Stimulated activated CD4-positive, alpha-beta T cell treated with anti-CD3 and anti-CD28 coated beads, Interleukin-1b, Interleukin-23, amount 100 ng/mL, for 1 hour (primary cell): Measurements from ENCODE around the gene FAM222B.
"Not testable (repeated sequence)": the region's sequence is repeated elsewhere in the genome, so short reads cannot be mapped to it uniquely, and the experiment has no call there.

Experiments used
- DNase-seq, 2 donors: peaks; one replicate each; pipeline ENCODE4 v3.0.0-alpha.2; 2020; ENCODE audit warnings: low read depth in 2 of 2

FAM222B gene

DNA sequence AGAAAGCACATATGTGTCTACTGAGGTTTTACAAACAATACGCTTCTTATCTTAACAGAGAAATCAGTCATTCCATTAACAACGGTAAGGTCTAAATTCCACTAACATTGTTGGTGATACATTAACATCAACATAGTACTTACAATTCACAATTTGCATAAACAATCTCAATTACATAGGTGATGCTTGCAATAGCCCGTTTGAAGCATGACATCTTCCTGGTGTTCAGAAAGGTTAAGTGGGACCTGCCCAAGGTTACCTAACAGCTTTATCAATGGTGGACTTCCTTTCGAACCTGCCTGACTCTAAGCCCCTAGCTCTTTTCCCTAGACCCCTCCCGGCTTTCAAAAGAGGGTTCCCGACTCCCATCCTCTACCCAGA is 699 bp downstream of the FAM222B start:
- DNase-seq, result no peak

DNA sequence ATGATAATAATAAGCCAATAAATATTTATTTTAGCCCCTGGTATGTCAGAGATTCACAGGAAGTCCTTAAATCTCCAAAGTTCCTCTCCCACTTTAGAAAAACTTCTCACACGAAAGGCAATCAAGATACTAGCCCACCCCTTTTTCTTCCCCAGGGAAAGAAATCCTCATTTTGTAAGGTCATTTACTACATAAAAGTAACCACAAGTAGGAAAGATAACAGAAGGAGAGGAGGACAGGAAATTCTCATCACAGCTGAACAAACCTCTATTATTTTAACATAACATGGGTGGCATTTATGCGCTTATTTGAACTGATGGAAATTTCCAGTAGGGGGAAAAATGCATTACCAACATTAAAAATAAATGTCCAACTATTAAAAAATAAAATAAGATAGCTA is 3.4 kb downstream of the FAM222B start:
- no peak for DNase-seq

DNA sequence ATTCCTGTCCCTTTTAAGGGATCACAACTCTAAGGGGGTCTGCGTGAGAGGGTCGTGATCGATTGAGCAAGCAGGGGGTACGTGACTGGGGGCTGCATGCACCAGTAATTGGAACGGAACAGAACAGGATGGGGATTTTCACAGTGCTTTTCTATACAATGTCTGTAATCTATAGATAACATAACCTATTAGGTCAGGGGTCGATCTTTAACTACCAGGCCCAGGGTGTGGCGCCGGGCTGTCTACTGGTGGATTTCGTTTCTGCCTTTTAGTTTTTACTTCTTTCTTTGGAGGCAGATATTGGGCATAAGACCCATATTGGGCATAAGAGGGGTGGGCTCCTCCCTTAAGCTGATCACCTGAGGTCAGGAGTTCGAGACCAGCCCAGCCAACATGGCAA is 6.0 kb downstream of the FAM222B start:
- DNase-seq, result not testable (repeated sequence)

DNA sequence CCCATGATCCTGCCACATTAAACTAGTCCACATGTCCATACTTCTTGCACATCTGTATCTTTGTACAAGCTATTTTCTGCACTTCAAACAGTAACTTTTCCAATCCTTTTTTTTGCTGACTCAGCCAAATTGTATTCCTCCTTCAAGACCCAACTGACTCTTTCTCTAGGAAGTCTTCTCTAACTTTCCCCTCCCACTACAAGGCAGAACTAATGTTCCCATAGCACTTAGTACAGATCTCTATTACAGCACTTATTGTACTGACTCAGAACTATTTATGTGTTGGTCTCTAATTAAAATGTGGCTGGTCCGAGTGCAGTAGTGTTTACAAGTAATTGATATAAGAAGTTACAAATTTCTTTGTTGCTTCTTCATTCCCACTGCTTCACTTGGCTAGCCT is 8.2 kb downstream of the FAM222B start:
- DNase-seq, result no peak

DNA sequence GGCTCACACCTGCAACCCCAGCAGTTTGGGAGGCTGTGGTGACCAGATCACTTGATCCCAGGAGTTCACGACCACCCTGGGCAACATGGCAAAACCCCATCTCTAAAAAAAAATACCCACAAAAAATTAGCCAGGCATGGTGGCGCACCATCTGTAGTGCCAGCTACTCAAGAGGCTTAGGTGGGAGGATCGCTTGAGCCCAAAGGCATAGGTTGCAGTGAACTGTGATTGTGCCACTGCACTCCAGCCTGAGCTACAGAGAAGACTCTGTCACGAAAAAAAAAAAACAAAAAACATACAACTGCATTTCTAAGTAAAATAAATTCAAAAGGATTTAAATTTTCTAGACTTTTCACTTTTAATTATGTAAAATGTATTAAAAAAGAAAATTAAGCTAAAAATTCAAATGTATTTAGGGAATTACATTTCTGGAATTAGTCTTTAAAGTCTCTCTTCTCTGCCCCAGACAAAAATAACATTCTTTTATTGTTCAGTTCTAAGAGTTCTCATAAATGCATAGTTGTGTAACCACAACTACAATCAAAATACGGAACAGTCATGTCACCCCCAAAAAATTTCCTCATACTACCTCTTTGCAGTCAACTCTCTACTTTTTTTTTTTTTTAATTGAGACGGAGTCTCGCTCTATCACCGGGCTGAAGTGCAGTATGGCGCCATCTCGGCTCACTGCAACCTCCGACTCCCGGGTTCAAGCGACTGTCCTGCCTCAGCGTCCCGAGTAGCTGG is 14.1 kb downstream of the FAM222B start:
- no peak for DNase-seq

DNA sequence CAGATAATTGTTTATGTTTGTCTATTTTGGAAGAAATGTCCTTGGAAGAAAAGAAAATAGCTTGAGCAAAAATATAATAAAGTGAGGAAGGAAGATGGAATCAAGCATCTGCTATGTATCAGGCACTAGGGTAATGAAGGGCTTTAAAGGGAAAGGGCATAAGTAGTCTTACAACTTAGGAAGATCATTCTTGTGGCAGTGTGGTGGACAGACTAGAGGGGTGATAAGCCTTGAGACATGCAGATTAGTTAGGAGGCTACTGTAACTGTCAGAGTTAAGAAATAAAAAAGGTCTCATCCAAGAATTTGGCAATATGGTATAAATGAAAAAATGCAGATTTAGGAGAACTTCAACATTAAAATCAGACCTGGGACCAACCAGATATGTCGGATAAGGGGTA is 14.9 kb downstream of the FAM222B start:
- DNase-seq, result no peak

DNA sequence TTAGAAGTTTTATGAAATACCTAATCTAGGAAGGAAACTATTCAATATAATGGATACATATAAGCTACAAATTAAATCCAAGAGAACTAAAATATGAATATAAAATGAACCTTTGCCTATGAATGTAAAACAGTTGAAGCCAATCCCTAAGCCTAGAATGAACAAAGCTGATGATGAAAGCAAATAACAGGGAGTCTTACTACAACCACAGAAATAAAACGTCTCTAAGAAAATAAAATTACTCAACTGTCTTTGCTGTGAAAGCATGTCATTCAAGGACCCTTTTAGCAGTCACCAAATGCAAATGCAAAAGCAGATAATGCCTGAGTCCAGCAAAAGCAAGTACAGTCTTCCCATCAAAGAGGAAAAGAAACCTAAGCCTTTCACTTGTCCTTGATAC is 23.0 kb downstream of the FAM222B start:
- no peak for DNase-seq

DNA sequence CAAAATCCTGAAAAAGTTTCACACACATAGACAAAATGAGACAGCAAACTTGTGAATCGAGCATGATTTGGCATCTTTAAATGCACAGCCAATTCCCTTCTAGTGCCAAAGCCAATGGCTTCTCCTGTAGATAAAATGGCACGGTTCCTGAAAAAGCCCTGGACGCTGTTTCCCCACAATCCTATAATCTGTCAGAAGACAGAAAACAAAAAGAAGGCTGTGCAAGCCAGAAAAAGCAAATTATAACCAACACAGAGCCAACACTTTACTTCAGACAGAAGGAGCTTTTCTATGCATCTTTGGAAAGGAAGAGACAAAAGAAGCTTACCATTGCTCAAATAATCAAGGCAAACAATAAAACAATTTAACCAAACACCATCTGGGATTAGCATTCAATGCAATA is 23.8 kb downstream of the FAM222B start:
- DNase-seq, result no peak

DNA sequence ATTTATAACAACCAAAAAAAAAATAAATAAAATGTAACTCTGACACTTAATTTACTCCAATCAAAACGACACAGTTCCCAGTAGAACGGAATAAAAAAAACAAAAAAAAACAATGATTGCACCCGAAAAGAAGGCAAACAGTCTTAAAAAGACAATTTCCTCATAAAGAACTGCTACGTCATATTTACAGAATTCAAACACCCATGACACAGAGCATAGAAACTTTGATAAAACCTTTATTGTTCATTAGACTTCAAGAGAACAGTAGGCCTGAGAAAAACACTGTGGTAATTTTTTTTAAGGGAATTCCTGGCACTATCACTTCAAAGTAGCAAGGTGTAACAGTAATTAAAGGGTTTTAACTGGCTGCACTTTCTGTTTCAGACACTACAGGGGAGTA is 26.1 kb downstream of the FAM222B start:
- no peak for DNase-seq

DNA sequence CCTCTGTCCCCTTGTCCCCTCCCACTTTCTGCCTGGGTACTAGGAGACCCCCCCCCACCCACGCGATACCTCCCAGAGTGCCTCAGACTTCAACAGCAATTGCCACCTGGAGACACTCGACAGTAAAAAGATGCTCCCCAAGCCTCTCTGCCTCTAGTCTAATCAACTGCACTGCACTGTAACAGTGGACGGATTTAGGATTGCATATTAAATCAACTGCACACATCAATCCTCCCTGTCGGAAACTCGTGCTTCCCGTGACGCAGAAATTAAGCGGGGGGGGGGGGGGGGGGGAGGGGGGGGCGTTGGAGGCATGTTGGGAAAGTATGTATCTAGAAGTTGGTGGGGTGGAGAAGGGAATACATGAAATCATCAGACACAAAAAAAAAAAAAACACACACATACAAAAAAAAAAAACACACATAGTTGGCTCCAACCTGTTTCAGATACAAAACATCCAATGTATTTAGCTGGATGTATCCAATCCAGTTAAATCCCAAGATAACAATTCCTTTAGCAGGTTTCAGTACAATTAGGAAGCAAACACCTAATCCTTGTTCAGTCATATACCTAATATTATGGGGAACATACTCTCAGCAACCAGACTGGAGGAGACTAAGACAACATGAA is 29.7 kb downstream of the FAM222B start:
- no peak for DNase-seq

DNA sequence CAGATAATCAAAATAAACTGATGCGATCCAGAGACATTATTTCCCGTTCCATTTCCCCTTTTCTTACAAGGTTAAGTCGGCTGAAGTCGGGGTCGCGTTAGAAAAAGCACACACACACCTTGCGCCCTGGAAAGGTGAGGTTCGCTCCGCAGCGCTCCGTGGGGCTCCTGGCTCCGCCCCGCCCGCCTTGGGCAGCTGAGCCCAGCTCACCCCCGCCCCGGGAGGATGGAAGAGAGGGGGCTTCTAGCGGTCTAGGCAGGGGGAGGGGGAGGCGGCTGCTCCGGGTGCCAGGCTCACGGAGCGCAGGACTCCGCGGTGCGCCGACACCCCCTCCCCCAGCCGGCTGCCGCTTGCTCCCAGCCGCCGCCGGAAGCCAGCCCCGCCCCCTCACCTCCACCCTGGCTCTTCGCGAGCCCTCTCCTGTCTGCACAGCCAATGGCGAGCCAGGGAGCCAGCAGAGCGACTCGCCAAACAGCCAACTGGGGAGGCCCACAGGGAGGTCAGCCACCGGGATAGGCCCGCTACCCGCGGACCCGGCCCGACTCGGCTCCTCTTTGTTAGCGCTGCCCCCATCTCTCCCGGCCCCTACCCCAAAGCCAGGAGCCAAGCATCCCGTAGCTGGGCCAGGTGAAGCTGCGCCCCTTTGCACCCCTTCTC is 30.4 kb downstream of the FAM222B start:
- peak; percentile 87 to 90 for DNase-seq

DNA sequence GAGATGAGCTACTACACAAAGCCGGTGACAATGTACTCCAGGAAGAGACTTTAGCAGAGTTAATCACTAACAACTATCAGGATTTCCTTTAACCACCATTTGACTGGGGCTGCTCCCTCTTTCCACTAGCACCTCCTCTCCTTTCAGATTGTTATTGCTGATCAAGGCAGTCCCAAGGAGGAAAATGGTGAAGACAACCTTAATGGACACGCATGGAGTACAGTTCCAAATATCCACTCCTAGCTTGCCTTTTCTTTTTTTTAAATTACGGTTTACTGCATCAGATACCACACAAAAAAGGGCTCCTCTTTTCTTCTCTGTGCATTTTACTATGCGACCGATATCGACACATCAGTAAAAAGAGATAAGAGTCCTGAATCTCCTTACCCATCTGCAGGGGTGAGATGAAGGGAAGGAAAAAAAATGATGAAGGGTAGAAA is 30.9 kb downstream of the FAM222B start:
- DNase-seq, result no peak

DNA sequence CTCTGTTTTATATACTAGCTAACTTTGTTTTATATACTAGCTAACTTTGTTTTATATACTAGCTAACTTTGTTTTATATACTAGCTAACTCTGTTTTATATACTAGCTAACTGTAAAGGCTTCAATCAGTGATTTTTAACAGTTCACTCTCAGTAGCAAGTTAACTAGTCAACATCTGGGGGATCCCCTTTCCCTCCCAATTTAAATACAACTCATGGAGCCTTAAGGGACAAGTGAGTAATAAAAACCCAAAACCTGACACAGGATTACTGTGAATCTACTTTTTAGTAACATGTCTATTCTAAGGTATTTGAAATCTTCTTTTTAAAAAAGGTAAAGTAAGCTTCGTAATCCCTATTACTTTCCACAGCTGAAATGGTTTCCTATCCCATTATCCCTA is 32.2 kb downstream of the FAM222B start:
- DNase-seq, result no peak

DNA sequence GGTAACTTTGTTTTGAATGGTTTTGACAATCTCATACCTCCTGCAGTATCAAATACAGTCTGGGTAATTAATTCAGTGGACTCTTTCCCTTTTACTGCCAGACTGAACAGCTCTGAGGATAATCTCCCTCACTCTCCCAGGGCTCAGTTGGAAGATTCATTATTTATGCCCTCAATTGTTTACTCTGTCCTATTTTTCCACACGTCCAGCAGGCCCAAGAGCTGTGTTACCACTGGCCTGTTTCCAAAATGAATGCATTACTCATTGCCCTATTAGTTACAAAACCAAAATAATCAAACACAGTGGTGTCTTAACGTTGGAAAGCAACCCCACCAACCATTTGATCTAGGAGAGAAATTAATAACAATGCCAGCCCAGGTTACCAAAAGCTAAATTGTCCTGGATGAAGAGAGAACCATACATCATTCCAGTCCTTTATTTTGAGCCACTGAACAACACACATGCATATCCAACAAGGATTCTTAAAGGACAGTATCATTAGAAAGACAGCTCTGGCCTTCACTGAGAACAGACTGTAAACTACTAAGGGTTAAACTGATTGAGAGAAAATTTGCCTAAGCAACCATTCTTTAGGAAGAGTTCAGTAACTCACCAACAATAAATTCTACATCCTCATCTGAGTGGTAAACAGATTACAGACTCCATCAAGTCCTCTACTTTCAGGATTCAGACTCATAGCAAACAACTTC is 34.5 kb downstream of the FAM222B start:
- DNase-seq, result no peak

DNA sequence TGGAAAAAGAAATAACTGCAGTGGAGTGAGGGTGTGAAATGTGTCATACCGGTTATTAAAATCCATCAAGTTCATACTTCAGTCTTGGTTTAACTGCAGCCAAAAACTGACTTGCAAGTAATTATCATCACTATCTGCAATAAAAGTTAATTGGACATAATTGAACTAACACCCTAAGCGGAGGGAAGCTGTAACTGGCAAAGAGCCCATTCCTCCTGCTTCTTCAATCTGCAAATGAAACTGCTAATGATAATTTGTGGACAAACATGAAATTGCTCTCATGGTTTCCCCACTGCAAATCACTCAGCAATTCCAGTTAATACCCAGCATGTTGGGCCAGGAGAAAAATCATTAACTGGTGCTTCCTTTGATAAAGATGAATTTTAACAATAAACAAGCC is 46.5 kb downstream of the FAM222B start:
- no peak for DNase-seq

DNA sequence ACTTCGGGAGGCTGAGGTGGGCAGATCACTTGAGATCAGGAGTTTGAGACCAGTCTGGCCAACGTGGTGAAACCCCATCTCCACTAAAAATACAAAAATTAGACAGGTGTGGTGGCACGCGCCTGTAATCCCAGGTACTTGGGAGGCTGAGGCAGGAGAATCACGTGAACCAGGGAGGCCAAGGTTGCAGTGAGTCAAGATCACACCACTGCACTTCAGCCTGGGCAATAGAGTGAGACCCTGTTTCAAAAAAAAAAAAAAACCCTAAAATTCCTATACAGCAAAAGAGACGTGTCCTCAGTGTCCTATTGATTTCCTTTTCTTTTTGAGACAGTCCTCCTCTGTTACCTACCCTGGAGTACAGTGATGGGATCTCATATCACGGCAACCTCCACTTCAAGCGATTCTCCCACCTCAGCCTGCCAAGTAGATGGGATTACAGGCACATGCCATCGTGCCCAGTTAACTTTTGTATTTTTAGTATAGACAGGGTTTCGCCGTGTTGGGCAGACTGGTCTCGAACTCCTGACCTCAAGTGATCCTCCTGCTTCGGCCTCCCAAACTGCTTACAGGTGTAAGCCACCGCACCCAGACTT is 47.6 kb downstream of the FAM222B start:
- not testable (repeated sequence) for DNase-seq

DNA sequence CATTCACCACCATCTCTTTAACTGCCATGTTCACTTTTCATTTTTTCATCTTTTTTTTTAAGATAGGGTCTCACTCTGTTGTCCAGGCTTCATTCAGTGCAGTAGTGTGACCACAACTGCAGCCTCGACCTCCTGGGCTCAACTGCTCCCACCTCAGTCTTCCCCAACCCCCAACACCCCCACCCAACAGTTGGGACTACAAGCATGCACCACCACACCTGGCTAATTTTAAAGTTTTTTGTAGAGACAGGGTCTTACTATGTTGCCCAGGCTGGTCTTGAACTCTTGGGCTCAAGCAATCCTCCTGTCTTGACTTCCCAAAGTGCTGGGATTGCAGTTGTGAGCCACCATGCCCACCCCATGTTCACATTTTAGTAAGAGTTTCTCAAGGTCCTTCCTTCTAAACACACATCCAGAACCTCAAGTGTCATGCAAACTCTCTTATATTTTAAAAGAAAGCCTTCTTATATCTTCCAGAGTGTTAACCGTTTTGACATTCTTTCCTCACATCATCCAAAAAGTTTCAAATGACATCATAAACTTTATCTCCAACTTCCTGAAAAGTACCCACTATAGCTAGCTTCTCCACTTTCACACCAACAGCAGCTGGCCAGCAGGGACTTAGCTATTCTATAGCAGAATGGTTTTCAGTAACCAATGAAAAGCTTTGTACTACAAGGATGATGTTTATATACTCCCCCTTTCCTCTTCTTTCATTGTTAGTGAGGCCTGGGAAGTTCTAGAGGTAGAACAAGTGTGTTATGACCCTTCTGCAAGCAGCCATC is 49.5 kb downstream of the FAM222B start:
- no peak for DNase-seq

DNA sequence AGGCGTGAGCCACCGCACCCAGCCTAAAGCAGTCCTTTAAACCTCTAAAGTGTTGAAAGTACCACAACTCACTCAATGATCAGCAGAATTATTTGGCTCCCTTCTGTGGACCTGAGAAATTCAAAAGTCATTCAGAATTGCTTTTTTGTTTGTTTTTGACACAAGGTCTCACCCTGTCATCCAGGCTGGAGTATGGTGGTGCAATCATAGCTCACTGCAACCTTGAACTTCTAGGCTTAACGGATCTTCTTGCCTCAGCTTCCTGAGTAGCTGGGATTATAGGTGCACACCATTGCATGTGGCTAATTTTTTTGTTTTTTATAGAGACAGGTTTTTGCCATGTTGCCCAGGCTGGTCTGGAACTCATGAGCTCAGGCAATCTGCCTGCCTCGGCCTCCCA is 54.5 kb downstream of the FAM222B start:
- DNase-seq, result no peak

DNA sequence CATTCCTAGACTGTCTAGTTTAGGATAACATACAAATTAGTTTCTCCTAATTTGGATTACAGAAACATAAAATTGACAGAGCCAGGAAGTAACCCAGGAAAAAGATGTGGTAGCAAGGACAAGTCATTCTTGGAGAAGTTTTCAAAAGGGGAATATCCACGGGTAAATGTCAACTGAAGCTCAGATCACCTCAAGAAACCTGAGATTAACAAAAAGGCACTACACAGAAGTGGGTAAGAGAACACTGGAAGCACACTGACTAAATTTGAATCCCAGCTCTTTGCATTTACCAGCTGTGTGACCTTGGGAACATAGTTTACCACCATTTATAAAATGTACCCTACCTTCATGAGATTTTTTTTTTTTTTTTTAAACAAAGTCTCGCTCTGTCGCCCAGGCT is 59.4 kb downstream of the FAM222B start:
- DNase-seq, result no peak

DNA sequence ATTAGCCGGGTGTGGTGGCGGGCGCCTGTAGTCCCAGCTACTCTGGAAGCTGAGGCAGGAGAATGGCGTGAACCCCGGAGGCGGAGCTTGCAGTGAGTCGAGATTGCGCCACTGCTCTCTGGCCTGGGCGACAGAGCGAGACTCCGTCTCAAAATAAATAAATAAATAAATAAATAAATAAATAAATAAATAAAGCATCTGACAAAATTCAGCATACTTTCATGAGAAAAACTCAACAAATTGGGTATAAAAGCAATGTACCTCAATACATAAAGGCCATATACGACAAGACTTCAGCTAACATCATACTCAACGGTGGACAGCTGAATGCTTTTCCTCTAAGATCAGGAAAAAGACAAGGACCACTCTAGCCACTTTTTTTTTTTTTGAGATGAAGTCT is 63.0 kb downstream of the FAM222B start:
- DNase-seq, result not testable (repeated sequence)

DNA sequence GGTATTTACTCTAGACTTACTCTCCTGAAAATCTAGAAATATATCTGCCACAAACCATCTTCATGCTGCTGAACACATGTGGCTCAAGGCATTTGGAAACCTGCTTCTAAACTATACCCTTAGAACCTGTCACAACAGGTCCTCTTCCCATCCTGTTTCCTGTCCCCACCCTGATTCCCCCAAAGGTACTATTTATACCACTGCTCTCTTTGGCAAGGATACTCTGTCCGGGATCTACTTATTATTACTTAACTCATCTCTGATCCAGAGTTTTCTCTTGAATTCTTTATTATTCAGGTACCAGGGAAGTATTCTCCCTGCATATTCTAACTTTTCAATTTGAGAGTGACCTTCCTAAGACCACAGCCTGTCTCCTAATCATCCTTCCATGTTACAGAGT is 65.4 kb downstream of the FAM222B start:
- no peak for DNase-seq
